ENCODE measurements around the gene FCGBP.

GRCh38 chr19:39916851-39917396 is 17.5 kb downstream of the FCGBP start:
- TF ChIP-seq TAF1 (IDR thresholded peaks at IDR 0.05; ENCODE audit: low read depth, low read length) (no peak), POLR2A (IDR thresholded peaks at IDR 0.05; ENCODE audit: low read depth, low read length) (no peak), POLR2AphosphoS5 (IDR thresholded peaks at IDR 0.05; ENCODE audit: low read depth, low read length) (no peak), SPI1 (IDR thresholded peaks at IDR 0.05; ENCODE audit: low read depth, low read length) (no peak), PAX5 (IDR thresholded peaks at IDR 0.05; ENCODE audit: insufficient read depth, low read length, severe bottlenecking) (no peak), POU2F2 (IDR thresholded peaks at IDR 0.05; ENCODE audit: low read depth, low read length) (no peak)

Measured in GM12891 (cell line).